Lower leg skin (tissue), 4 donors: ENCODE measurements around the gene SPATA17. TPM values are rescaled to one million over a fixed set of nuclear protein-coding genes. Genes with fewer than 3 reads are reported as not detected.

ENCODE experiments used
- DNase-seq, 2 donors: peaks; one replicate each; pipeline ENCODE4 v3.0.0-alpha.2; 2019; ENCODE audit warnings: low spot score in 2 of 2
- H3K4me3 ChIP-seq: fragments of 200-600 bp; sonication (generic); 2 replicates; pipeline ENCODE4 v1.5.1; 2017; ENCODE audit warnings: mild to moderate bottlenecking, low read depth; ENCODE audit not compliant: poor library complexity, severe bottlenecking
- CTCF ChIP-seq, 3 donors: fragments of 450-650 bp; IDR thresholded peaks; one replicate each; pipeline ENCODE4 v1.5.1; 2016; ENCODE audit warnings: antibody characterized with exemption in 3 of 3, mild to moderate bottlenecking in 3 of 3, moderate library complexity in 2 of 3
- POLR2A ChIP-seq, 2 donors: fragments of 450-650 bp; IDR thresholded peaks; one replicate each; pipeline ENCODE4 v1.6.1; 2016 to 2017; ENCODE audit warnings: antibody characterized with exemption in 2 of 2, mild to moderate bottlenecking in 1 of 2, moderate library complexity in 1 of 2
- WGBS, 2 donors: methylation state at CpG; one replicate each; pipeline ENCODE4 v1.1.5; 2018; 5-methylcytosine and 5-hydroxymethylcytosine counted together
- intact Hi-C: fragments of 100-400 bp; cut with DNase I; formaldehyde crosslinking; loops from one replicate; pipeline ENCODE4 v1.15.0; 2023; ENCODE audit warnings: low total_unique reads
- total RNA-seq, 4 donors: library from RNA; depleted of rRNA; stranded (reverse); fragments of >200 nt; gene quantifications; one replicate each; pipeline ENCODE4 v1.1.0, GENCODE V29; 2016

Gene SPATA17
- total RNA-seq, 4 donors from 2014 or later = 0.06 to 1.6 TPM; not detected in 2

DNA sequence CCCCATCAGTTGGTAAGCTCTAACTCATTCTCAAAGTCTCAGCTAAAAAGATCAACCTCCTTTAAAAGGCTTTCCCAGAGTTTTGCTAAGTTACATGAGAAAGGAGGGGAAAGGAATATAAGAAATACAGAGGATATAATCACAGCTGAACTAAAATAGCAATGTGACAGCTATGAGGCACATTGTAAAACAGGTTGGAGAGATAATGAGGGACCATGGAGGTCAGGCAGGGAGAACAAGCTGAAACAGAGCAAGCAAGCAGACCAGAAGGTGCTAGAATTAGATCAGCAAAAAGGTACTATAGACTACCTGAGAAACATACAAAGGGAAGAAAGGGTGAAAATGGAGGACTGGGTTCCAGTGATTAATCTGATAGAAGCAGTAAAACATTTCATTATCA lies 28.8 kb upstream of the SPATA17 start:
- no peak for TF ChIP-seq POLR2A (IDR thresholded peaks at IDR 0.05)
- TF ChIP-seq CTCF (IDR thresholded peaks at IDR 0.05) = no peak
- no peak for DNase-seq
- H3K4me3 ChIP-seq = no peak overlapping the region
- intact Hi-C loops = no loop called here

GRCh38 chr1:217605390-217605789 lies 25.8 kb upstream of the SPATA17 start:
- TF ChIP-seq CTCF (IDR thresholded peaks at IDR 0.05) (no peak), POLR2A (IDR thresholded peaks at IDR 0.05) (no peak)
- WGBS, 2 donors = 95 to 98% methylated on average over 1 of the region's 1 CpG
- intact Hi-C loops = no loop called here
- H3K4me3 ChIP-seq = no peak overlapping the region
- DNase-seq = no peak

DNA sequence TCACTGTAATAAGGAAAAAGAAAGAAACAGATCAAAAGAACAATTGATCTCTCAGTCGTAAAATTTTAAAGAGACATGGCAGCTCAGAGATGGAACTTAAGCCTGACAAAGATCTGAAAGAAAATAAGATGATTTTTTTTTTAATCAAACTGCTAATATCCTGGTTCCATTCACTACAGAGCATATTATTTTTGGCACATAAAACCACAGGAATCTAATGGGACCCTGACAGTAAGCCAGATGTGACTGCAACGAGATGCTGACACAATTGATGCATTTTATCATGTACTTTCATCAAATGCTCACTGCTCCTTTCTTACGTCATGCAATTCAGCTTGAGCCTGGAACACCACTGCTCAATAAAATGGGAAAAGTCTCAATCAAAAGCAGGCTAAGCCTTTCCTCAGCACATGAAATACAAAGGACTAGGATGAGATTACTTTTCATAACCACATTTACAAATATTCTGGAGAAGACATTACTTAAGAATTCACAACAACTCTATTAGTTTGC lies 16.9 kb upstream of the SPATA17 start:
- DNase-seq = no peak
- no peak overlapping the region for H3K4me3 ChIP-seq
- 63 to 66% methylated on average over 3 of the region's 3 CpGs for WGBS, 2 donors
- intact Hi-C loops = no loop called here
- TF ChIP-seq CTCF (IDR thresholded peaks at IDR 0.05) (no peak), POLR2A (IDR thresholded peaks at IDR 0.05) (no peak)

GRCh38 chr1:217617126-217617525 lies 14.0 kb upstream of the SPATA17 start:
- no peak for TF ChIP-seq CTCF (IDR thresholded peaks at IDR 0.05)
- no peak overlapping the region for H3K4me3 ChIP-seq
- DNase-seq = no peak
- WGBS, 2 donors = 95% methylated on average over 1 of the region's 1 CpG
- intact Hi-C loops = no loop called here

GRCh38 chr1:217620814-217621213 lies 10.3 kb upstream of the SPATA17 start:
- no peak for TF ChIP-seq POLR2A (IDR thresholded peaks at IDR 0.05)
- TF ChIP-seq CTCF (IDR thresholded peaks at IDR 0.05) = no peak
- H3K4me3 ChIP-seq = no peak overlapping the region
- intact Hi-C loops = no loop called here
- DNase-seq = no peak
- 91 to 93% methylated on average over 4 of the region's 4 CpGs for whole genome bisulfite sequencing, 2 donors

- intact Hi-C loops = no loop called here
- no peak for TF ChIP-seq CTCF (IDR thresholded peaks at IDR 0.05)
- TF ChIP-seq POLR2A (IDR thresholded peaks at IDR 0.05) = no peak
- no peak for DNase-seq
- no peak overlapping the region for H3K4me3 ChIP-seq
- WGBS, 2 donors = 91 to 93% methylated on average over 3 of the region's 3 CpGs
Measured at GRCh38 chr1:217622042-217622441, 9.1 kb upstream of the SPATA17 start.
